OCI-LY7 (cell line): ENCODE results near the gene MON2. TPM values are rescaled to one million over a fixed set of nuclear protein-coding genes. Genes with fewer than 3 reads are reported as not detected.

ENCODE experiments used
- BruUV-seq: library from RNA; stranded (reverse); fragments of 400-500 nt; replicated peaks from 2 replicates; lab custom pipeline; 2021; lab: Mats Ljungman, UMichigan
- CTCF ChIA-PET: fragments of 300-600 bp; sonication (Branson Sonifier 250); formaldehyde crosslinking; loops from one replicate; lab custom pipeline; 2022; ENCODE audit warnings: antibody characterized with exemption; ENCODE audit not compliant: unreplicated experiment; lab: Charles Lee
- POLR2A ChIA-PET: fragments of 300-600 bp; sonication (Branson Sonifier 250); formaldehyde crosslinking; loops from one replicate; lab custom pipeline; 2022; ENCODE audit warnings: antibody characterized with exemption; lab: Charles Lee
- DNase-seq: peaks from one replicate; pipeline ENCODE4 v3.0.0-alpha.2; 2015; ENCODE audit warnings: low spot score
- H2AFZ ChIP-seq: fragments of 200-600 bp; sonication (generic), shearing (Covaris generic); 2 replicates; pipeline ENCODE4 v1.6.1; 2014; ENCODE audit warnings: mild to moderate bottlenecking, antibody characterized with exemption, low read length, moderate library complexity
- H3K27ac ChIP-seq: fragments of 200-600 bp; sonication (generic); 2 replicates; pipeline ENCODE4 v1.5.1; 2014; ENCODE audit warnings: mixed run types, low read depth, mild to moderate bottlenecking, moderate library complexity, low read length, inconsistent platforms; ENCODE audit not compliant: poor library complexity, severe bottlenecking
- H3K36me3 ChIP-seq: fragments of 200-600 bp; sonication (generic); 2 replicates; pipeline ENCODE4 v1.6.1; 2014; ENCODE audit warnings: mild to moderate bottlenecking, antibody characterized with exemption, low read length, moderate library complexity, mixed read lengths; ENCODE audit not compliant: insufficient read depth
- H3K4me1 ChIP-seq: fragments of 200-600 bp; sonication (generic); 2 replicates; pipeline ENCODE4 v1.5.1; 2014; ENCODE audit warnings: mild to moderate bottlenecking, low read length; ENCODE audit not compliant: insufficient read depth, poor library complexity, severe bottlenecking
- H3K4me2 ChIP-seq: fragments of 200-600 bp; sonication (generic); 2 replicates; pipeline ENCODE4 v1.6.1; 2014; ENCODE audit warnings: mild to moderate bottlenecking, low read length
- H3K4me3 ChIP-seq: fragments of 200-600 bp; sonication (generic); 2 replicates; pipeline ENCODE4 v1.5.1; 2014; ENCODE audit warnings: mild to moderate bottlenecking, low read depth, low read length; ENCODE audit not compliant: poor library complexity, severe bottlenecking
- H3K79me2 ChIP-seq: fragments of 200-600 bp; sonication (generic); 2 replicates; pipeline ENCODE4 v1.6.1; 2016; ENCODE audit warnings: low read depth, mild to moderate bottlenecking, low read length, moderate library complexity, mixed read lengths; ENCODE audit not compliant: insufficient read depth
- H3K9me2 ChIP-seq: fragments of 200-600 bp; sonication (generic); 2 replicates; pipeline ENCODE4 v1.6.1; 2016; ENCODE audit warnings: mild to moderate bottlenecking, low read length, mixed read lengths; ENCODE audit not compliant: insufficient read depth
- H3K9me3 ChIP-seq: fragments of 200-600 bp; sonication (generic); 2 replicates; pipeline ENCODE4 v1.6.1; 2014; ENCODE audit warnings: mild to moderate bottlenecking, mixed run types, low read length, mixed read lengths
- H4K20me1 ChIP-seq: fragments of 200-600 bp; sonication (generic); 2 replicates; pipeline ENCODE4 v1.6.1; 2014; ENCODE audit warnings: mild to moderate bottlenecking, antibody characterized with exemption, low read length, moderate library complexity, mixed read lengths; ENCODE audit not compliant: insufficient read depth
- EZH2phosphoT487 ChIP-seq: fragments of 200-600 bp; sonication (generic); IDR thresholded peaks from 2 replicates; pipeline ENCODE4 v1.6.1; 2018; ENCODE audit warnings: low read depth, borderline replicate concordance, mild to moderate bottlenecking, mixed run types, antibody characterized with exemption, low read length, moderate library complexity, mixed read lengths
- intact Hi-C: fragments of 100-400 bp; cut with micrococcal nuclease; formaldehyde crosslinking; loops from one replicate; pipeline ENCODE4 v1.10.0; 2022; ENCODE audit not compliant: unreplicated experiment
- total RNA-seq, 2 experiments: library from RNA; depleted of rRNA in 1 of 2; stranded (reverse); fragments of >200 nt in 1 of 2; shearing (Covaris generic) in 1 of 2; gene quantifications; 2 replicates each; pipeline ENCODE4 v1.2.3, GENCODE V29; 2014 to 2022
- TF ChIP-seq, protein P1 (sequence below): fragments of 200-600 bp; sonication (generic); conservative IDR thresholded peaks from 2 replicates; pipeline ENCODE4 v1.5.1; 2014; ENCODE audit warnings: mild to moderate bottlenecking, antibody characterized with exemption, low read length, moderate library complexity, mixed read lengths

The MON2 gene
- total RNA-seq, 2 experiments from 2014 or later, result 31.6 to 54.7 TPM

DNA sequence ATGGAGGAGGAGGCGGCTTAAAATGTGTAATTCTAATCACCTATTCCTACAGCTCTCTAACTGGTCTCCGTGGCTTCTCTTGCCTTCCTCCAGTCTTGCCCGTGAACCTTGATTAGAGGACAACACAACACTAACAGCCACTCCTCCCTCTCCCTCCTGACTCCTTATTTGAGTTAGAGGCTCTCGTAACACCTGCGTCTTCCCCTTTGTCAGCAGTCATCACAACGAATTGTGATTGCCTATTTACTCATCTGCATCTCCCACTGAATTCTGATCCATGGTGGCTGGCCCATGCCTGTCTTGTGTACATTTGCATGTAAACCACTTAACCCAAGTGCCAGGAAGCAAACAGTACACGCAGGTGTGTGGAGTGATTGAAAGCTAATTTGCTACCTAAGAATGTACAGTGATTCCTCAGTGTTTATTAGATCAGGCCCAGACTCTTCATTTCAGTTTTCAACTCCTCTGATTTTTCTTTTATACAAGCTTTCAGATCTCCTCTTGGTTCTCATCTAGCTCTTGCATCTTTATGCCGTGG, 154.5 kb downstream of the MON2 start:
- Histone ChIP-seq H3K4me2 (no peak overlapping the region), H2AFZ (no peak overlapping the region), H3K27ac (no peak overlapping the region), H4K20me1 (no peaks in the 10 kb centered on the region), H3K79me2 (no peaks in the 10 kb centered on the region), H3K4me3 (no peak overlapping the region), H3K4me1 (no peaks in the 10 kb centered on the region), H3K36me3 (no peaks in the 10 kb centered on the region), H3K9me2 (no peaks in the 10 kb centered on the region), H3K9me3 (no peaks in the 10 kb centered on the region)
- intact Hi-C loops, result no loop called here
- ChIA-PET CTCF (no interaction called here), POLR2A (interaction anchor here (1.2 kb wide), 1 partner anchor 30 kb away, joined by 3 read pairs; no protein-coding TSS in a partner anchor)
- no TSS peak for BruUV-seq
- no peak for DNase-seq
- TF ChIP-seq, protein P1, sequence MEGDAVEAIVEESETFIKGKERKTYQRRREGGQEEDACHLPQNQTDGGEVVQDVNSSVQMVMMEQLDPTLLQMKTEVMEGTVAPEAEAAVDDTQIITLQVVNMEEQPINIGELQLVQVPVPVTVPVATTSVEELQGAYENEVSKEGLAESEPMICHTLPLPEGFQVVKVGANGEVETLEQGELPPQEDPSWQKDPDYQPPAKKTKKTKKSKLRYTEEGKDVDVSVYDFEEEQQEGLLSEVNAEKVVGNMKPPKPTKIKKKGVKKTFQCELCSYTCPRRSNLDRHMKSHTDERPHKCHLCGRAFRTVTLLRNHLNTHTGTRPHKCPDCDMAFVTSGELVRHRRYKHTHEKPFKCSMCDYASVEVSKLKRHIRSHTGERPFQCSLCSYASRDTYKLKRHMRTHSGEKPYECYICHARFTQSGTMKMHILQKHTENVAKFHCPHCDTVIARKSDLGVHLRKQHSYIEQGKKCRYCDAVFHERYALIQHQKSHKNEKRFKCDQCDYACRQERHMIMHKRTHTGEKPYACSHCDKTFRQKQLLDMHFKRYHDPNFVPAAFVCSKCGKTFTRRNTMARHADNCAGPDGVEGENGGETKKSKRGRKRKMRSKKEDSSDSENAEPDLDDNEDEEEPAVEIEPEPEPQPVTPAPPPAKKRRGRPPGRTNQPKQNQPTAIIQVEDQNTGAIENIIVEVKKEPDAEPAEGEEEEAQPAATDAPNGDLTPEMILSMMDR, result no peak
- TF ChIP-seq EZH2phosphoT487, result no peak

DNA sequence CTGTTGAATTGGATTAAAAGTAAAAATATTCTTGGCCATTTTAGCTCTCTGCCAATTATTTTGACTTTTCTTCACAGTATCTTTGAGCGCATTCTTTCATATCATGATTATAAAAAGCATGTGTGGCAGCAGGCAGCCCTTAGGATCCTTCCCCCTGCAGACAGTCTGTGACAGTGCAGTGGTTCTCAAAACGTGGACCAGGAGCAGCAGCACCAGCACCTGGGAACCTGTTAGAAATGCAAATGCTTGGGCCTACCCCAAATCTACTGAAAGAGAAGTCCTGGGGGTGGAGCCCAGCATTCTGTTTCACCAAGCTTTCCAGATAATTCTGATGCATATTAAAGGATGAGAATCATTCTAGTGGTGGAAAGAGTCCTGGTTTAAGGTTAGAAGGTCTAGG, 155.6 kb downstream of the MON2 start:
- Histone ChIP-seq H3K4me2 (no peak overlapping the region), H3K4me1 (no peaks in the 10 kb centered on the region), H2AFZ (no peak overlapping the region), H3K9me3 (no peaks in the 10 kb centered on the region), H3K36me3 (no peaks in the 10 kb centered on the region), H3K9me2 (no peaks in the 10 kb centered on the region), H4K20me1 (no peaks in the 10 kb centered on the region), H3K79me2 (no peaks in the 10 kb centered on the region), H3K4me3 (no peak overlapping the region), H3K27ac (no peak overlapping the region)
- ChIA-PET POLR2A (no interaction called here), CTCF (no interaction called here)
- no peak for TF ChIP-seq EZH2phosphoT487
- TF ChIP-seq, protein P1, result no peak
- intact Hi-C loops, result no loop called here
- no peak for DNase-seq
- no TSS peak for BruUV-seq

DNA sequence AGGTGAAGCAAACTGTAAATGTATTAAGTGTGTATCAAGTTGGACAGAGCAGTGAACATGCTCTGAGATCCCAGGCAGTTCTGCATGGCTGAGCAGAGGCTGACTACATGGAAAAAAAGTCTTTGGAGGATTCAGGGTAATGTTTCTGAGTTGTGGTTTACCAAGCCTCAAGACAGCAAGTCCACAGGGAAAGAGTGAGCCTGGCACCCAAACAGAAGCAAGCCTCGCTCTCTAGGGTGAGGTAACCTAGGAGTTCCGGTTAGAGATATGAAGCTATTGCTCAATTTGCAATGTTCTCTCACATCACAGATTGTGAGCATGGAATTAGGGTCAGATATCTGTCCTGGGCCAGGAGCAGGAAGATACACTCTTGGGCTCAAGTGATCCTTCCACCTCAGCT, 158.6 kb downstream of the MON2 start:
- ChIA-PET CTCF (no interaction called here), POLR2A (no interaction called here)
- H3K9me2 ChIP-seq, result no peaks in the 10 kb centered on the region
- no peaks in the 10 kb centered on the region for H3K4me1 ChIP-seq
- H4K20me1 ChIP-seq, result no peaks in the 10 kb centered on the region
- DNase-seq, result no peak
- no peak overlapping the region for H3K27ac ChIP-seq
- no peaks in the 10 kb centered on the region for H3K36me3 ChIP-seq
- H2AFZ ChIP-seq, result no peak overlapping the region
- no peak overlapping the region for H3K4me3 ChIP-seq
- H3K4me2 ChIP-seq, result no peak overlapping the region
- H3K79me2 ChIP-seq, result no peaks in the 10 kb centered on the region
- TF ChIP-seq EZH2phosphoT487, result no peak
- TF ChIP-seq, protein P1, result no peak
- intact Hi-C loops, result no loop called here
- no peaks in the 10 kb centered on the region for H3K9me3 ChIP-seq
- BruUV-seq, result no TSS peak
